Glomerular visceral epithelial cell (primary cell): Measurements from ENCODE around the gene CXCR1.
"Not testable (repeated sequence)": the region's sequence is repeated elsewhere in the genome, so short reads cannot be mapped to it uniquely, and the experiment has no call there.

ENCODE experiments used
- DNase-seq: peaks from one replicate; pipeline ENCODE4 v3.0.0-alpha.2; 2016; ENCODE audit errors: extremely low spot score

The CXCR1 gene

GRCh38 chr2:218166791-218167190, at the start of gene CXCR1:
Gene CXCR1 (minus strand): TSS chr2:218166962. CDS start chr2:218165211, 1,751 bp downstream.
- no peak for DNase-seq

DNA sequence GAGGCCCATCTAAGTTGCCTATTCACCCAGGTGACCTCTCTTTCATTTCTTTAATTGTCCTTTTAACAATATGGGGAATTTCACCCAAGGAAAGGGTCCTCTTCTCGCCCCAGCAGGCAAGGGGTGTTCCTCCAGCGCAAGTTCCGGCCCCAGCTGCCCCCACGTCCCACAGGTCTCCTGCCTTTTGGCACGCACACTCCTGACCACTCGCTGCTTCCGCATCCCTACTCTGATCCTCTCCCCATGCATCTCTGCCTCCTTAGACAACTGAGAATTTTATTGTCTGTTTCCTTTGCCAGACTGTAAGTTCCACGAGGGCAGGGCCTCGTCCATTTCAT, 49.5 kb upstream of the CXCR1 start:
- peak; percentile 22 for DNase-seq

DNA sequence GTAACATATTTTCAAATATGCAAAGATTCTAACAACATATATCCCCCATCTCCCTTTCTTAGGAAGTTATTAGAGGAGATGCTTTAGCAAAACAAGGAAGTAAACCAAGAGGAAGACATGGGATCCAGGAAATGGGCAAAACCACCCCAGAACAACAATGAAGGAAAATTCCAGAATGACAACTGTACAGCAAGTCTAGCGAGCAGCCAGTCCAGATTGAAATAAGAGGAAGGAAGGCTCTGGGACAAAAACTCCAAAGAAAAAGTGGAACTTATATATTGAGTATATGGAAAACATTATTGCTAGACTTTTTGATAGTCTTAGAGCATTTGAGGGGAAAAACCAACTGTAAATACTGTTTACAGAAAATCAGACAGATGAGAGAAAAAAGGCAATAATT, 47.4 kb upstream of the CXCR1 start:
- DNase-seq = no peak

GRCh38 chr2:218209078-218209477, 42.3 kb upstream of the CXCR1 start:
- DNase-seq = no peak

DNA sequence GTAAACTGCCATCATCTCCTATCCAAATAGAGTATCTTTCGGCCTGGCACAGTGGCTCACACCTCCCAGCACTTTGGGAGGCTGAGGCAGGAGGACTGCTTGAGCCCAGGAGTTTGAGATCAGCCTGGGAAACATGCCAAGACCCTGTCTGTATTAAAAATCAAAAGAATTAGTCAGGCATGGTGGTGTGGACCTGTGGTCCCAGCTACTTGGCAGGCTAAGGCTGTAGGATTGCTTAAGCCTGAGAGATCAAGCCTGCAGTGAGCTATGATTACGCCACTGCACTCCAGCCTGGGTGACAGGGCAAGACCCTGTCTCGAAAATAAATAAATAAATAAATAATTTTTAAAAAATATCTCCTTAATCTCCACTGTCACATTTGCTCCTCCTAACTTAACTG, 35.5 kb upstream of the CXCR1 start:
- DNase-seq = peak; percentile 33

- DNase-seq = no peak
These were observed 30.2 kb upstream of the CXCR1 start for GRCh38 chr2:218196974-218197373.

DNA sequence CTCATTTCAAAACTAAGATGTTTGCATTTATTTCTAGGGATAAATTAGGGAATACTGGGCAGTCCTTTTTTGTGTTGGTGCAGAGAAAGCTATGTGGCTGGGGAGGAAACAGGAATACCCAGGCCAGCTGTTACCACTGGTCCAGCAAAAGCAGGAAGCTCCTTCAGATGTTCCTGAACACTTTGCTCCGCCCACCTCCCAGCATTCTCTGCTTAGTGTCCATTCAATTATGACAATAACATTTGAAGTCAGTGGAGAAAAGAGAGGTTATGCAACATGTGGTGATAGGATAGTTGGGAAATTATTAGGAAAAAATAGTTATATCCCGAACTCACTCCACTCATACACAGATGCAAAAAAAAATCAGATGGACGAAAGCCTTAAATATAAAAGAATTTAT, 28.1 kb upstream of the CXCR1 start:
- no peak for DNase-seq

GRCh38 chr2:218193701-218194100, 26.9 kb upstream of the CXCR1 start:
- no peak for DNase-seq

- no peak for DNase-seq
These were observed 26.2 kb upstream of the CXCR1 start for GRCh38 chr2:218192902-218193430.

DNA sequence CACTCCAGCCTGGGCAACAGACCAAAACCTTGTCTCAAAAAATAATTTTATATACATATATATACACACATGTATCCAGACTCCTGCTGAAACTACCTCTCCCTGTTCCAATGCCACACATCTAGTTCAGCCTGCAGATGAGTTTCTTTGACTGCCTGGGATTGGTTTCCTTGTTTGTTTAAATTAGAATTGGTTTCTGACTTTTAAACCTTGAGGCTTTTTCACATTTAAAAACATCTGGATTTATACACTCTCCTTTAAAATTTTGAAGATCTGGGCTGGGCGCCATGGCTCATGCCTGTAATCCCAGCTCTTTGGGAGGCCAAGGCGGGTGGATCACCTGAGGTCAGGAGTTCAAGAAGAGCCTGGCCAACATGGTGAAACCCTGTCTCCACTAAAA, 21.8 kb upstream of the CXCR1 start:
- DNase-seq = no peak

DNA sequence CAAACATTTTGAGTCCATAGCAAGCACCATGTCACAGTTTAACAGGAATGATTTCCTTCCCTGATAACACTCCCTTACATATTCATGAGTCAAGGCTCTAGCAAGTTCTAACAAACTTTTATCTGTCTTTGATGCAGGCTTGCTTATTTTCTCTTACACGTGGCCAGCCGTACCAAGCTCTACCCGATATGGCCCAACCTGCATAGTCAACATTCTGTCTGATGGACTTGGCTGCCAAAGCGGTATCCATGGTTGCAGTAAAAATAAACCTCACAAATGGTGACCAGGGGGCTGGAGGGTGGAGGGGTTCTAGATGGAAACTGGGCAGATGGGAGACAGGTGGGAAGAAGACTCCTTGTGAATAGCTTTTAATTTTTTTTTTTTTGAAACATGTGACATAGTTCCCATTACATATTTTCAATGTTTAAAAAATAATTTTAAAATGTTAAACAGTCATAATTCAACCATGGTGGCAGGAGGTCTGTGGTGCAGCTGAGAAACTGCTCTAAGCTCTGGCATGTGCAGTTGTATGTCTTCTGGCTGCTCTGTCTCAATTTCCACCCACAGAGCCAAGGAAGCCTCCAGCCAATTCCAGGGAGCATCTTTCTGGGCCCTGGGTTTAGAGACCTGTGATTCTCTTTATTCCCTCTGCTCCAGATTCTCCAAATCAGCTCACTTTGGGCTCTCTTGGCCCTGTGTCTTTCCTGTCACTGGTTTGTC, 20.7 kb upstream of the CXCR1 start:
- no peak for DNase-seq

- DNase-seq = no peak
These were observed 20.1 kb upstream of the CXCR1 start for GRCh38 chr2:218186876-218187275.

GRCh38 chr2:218186355-218186766, 19.6 kb upstream of the CXCR1 start:
- DNase-seq = peak; percentile 79

DNA sequence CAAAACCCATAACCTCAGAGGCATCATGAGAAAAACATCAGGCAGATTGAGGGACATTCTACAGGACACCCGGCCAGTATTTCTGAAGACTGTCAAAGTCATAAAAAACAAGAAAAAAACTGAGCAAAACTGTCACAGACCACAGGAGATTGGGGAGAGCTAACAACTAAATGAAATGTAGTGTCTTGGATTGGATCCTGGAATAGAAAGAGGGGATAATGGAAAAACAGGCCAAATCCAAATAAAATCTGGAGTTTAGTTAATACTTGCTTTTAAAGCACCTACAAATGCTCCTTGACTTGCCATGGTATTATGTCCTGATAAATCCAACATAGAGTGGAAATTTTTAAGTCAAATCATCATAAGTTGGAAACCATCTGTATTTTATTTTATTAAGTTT, 17.6 kb upstream of the CXCR1 start:
- no peak for DNase-seq

DNA sequence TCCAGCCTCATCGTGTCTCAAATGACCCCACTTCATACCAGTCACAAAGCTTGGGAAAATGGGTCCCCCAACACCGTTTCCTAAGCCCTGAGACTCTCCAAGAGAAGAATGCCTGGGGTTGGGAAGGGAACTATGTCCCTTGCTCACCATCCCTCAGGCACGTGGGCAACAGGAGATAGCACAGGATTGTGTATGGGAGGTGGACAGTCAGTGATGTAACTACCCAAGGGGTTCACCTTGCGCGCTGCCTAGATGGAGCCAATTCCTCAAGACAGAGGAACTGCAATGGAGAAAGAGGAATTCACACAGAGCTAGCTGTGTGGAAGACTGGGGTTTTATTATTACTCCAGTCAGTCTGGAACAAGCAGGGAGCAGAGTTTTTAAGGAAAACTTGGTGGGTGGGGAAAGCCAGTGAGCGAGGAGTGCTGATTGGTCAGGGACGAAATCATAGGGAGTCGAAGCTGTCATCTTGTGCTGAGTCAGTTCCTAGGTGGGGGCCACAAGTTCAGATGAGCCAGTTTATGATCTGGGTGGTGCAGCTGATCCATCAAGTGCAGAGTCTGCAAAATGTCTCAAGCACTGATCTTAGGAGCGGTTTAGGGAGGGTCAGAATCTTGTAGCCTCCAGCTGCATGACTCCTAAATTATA, 13.8 kb upstream of the CXCR1 start:
- no peak for DNase-seq

- no peak for DNase-seq
These were observed 13.0 kb upstream of the CXCR1 start for GRCh38 chr2:218179782-218180181.

DNA sequence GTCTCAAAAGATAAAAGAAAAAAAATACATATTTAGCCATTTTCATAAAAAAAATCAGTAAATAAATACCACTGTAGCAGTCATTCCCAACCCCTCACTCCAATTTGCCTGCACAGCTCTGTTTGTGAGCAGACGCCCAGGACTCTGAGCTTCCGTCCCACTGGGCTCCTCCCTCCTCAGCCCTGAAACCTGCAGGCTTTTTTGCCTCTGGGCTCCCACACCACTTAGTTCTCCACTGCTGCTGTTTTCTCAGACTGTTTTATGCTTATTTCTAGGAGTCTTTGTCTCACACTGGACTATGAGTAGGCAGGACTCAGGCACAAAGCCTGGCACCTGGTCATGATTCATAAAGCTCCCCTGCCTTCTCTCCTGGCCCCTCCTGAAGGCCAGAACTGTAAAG, 6.1 kb upstream of the CXCR1 start:
- no peak for DNase-seq

- not testable (repeated sequence) for DNase-seq
These were observed 5.0 kb upstream of the CXCR1 start for GRCh38 chr2:218171744-218172143.

DNA sequence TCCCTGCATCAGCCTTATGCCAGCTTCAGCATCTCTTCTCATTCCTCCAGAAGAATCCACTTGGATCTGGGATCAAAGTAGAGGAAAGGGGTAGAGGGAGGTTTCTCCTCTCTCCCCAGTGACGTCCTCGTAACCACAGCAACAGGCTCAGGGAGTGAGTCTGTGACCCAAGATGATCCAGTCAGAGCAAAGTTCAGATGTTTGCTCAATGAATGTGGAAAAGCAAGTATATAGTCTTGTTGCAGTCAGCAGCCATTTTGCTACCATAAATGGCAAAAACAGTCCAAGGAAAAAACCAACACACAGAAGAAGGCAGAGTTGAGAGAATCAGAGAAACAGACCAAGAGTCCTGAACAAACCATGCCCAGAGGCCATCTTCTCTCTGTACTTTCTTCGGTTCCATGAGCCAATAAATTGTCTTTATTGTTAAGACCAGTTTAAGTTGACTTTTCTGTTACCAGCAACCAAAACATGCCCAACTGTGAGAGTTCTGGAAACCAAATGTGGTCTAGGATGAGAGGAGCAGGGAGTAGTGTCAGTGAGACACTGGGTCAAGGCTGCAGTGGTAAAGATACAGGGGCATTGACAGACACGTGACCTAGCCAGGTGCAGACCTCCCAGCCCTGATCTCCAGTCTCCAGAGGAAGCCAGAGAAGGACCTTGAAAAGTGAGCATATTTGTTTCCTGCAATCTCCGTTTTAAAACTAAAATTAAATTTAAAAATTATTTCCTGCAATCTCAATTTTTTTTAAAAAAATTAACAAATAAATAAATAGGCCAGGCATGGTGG, 3.2 kb upstream of the CXCR1 start:
- DNase-seq = no peak

- DNase-seq = peak; percentile 52
These were observed 2.1 kb upstream of the CXCR1 start for GRCh38 chr2:218168635-218169462.

DNA sequence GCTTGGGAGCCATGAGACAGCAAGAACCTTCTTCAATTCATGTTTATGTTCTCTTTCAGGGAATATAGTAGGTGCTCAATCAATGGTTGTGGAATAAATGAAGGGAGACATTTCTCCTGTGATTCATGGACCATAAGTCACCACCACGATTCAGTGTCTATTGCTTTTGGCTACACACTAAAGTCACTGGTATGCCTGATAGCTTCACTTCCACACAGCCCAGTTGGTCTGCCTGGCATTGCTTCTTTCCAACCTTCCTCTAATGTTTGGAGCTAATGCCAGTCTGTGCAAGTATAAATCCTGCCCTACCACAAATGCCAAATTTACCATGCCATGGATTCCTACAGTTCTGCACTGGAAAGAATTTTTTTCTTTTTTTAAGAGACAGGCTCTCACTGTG, 1.3 kb upstream of the CXCR1 start:
- no peak for DNase-seq

DNA sequence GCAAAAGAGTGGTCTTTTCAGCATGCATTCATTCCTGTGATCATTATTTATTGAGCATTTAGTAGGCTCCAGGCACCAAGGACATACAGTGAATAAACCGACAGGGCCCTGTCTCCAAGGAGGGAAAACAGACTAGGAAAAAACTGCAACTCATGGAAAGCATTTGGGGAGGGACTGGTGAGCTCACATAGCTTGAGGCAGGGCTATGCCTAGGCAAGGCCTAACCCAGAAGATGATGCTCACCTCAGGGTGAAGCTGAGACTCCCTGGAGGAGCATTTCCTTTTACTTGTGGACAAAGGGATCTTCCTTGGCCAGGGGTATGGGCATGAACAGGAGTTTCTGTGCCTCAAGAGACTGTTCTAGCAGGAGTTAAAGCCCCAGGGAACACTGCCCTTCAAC, 3.9 kb downstream of the CXCR1 start:
- no peak for DNase-seq
